HG03469 (cell line): ENCODE data around the gene GASK1A.
"Not testable (repeated sequence)": the region's sequence is repeated elsewhere in the genome, so short reads cannot be mapped to it uniquely, and the experiment has no call there.

Experiments
- ATAC-seq: cut with Tn5 transposase; IDR thresholded peaks from one replicate; pipeline ENCODE4 v1.9.1; 2021; ENCODE audit warnings: mild to moderate bottlenecking, moderate library complexity, moderate number of reproducible peaks; ENCODE audit not compliant: unreplicated experiment

Gene GASK1A

DNA sequence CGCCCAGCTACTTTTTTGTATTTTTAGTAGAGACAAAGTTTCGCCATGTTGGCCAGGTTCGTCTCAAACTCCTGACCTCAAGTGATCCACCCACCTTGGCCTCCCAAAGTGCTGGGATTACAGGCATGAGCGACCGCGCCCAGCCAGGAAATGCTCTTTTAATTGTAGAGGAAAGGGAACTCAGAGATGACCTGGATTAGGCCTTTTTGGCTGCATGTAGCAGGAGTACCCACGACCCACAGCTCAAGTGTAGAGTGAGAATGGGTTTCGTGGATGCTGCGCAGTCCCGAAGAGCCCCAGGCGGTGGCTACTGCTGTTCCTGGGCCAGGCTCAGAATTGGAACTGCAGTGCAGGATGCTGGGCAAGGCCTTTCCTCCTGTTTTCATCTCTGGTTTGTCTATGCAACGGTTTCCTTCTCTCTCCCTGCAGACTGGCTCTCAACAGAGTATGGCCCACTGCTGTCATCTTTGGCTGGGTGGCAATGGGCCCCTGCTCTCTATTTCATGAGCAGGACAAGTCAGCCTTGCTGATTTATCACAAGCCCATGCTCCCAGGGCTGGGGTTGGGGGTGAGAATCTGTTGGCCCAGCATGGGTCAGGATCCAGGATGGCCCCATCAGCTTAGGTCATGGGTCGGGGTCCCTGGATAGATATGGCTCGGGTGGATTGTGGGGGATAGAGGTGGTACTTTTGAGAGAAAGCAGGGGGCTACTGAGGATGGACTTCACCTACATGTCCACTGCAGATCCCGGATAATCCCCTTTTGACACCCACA is 51.2 kb downstream of the GASK1A start:
- no peak for ATAC-seq

DNA sequence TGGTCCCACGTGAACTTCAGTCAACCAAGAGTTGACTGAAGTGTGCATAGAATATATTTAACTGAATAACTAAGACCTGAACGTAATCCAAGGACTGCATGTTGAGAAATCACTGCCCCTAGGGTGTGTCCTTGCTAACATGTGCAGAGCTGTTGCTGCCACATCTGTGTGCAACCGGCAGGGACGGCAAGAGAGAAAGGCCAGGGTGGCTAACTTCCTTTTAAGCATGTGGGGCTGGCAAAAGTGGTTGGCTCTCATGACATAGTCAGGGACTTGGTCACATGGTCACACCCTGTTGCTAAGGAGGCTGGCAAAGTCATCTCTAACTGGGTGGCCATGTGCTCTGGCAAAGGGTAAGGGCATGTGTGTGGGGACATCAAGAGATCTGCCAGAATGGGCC is 52.4 kb downstream of the GASK1A start:
- no peak for ATAC-seq

DNA sequence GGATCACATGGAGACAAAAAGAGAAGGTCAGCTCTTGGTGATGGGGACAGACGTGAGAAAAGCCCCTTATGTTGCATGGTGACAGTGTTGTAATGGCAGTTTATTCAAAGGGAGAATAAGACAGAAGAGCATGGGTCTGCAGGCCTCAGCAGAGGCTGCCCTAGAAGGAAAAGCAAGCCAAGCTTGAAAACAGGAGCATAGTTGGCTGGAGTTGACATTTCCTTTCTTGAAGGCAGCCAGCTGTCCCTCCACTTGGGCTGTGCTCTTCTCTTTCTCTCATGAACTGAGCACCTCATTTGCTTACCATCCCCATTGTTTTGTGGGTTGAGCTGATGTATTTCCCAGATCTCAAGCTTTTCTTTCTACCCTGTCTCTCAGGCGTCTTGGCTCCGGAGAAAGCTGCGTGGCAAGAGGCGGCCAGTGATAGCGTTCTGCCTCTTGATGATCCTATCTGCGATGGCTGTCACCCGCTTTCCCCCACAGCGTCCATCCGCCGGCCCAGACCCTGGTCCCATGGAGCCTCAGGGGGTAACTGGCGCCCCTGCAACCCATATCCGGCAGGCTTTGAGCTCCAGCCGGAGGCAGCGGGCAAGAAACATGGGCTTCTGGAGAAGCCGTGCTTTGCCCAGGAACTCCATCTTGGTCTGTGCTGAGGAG is 52.9 kb downstream of the GASK1A start:
- no peak for ATAC-seq

DNA sequence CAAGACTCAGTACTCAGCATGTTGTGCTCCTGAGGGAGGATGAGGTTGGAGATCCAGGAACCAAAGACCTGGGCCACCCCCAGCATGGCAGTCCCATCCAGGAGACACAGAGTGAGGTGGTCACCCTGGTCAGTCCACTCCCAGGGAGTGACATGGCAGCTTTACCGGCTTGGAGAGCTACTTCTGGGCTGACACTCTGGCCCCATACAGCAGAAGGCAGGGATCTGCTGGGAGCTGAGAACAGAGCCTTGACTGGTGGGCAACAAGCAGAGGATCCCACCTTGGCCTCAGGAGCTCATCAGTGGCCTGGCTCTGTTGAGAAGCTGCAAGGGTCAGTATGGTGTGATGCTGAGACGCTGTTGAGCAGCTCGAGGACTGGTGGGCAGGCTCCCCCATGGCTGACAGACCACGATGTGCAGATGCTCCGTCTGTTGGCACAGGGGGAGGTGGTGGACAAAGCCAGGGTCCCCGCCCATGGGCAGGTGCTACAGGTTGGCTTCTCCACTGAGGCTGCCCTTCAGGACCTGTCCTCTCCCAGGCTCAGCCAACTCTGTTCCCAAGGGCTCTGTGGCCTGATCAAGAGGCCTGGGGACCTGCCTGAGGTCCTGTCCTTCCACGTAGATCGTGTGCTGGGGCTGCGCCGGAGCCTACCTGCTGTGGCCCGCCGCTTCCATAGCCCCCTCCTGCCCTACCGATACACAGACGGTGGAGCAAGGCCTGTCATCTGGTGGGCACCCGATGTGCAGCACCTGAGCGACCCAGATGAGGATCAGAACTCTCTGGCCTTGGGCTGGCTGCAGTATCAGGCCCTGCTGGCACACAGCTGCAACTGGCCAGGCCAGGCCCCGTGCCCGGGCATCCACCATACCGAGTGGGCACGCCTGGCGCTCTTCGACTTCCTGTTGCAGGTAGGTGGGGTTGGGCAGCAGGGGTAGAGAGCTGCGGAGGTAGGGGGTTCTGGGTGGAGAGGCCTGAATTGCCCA is 53.8 kb downstream of the GASK1A start:
- ATAC-seq, result no peak

DNA sequence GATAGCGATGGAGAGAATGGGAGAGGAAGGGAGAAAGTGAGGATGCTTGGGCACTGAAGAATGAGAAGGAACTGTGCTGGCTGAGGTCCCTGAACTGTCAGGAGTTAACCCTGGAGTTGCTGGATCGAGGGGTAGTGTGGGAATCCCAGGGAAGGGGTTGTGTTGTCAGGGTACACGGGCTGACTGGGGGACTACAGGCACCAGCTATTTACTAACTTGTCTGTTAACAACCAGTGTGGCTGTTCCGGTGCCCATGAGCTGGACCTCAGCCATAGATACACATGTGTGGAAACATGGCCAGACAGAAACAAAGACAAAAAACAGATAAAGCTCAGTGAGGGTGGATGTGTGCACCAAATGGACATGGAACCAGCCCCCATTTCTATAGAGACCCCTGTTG is 55.1 kb downstream of the GASK1A start:
- no peak for ATAC-seq

DNA sequence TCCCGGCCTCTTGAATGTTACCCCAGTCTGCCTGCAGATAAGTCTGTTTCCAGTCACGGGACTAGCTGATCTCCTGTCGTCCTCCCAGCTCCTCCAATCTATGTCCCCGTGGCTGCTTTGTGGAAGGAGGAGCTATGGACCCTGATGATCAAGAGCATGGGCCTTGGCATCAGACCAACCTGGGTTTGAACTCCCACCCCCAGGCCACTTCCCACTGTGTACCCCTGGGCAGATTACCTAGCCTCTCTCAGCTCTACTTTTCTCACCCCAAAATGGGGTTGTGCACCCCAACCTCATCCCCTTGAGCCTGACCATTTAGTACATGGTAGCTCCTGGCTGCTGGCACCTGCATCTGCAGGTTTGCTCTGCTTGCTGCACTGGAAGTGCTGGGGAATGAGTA is 55.8 kb downstream of the GASK1A start:
- no peak for ATAC-seq

DNA sequence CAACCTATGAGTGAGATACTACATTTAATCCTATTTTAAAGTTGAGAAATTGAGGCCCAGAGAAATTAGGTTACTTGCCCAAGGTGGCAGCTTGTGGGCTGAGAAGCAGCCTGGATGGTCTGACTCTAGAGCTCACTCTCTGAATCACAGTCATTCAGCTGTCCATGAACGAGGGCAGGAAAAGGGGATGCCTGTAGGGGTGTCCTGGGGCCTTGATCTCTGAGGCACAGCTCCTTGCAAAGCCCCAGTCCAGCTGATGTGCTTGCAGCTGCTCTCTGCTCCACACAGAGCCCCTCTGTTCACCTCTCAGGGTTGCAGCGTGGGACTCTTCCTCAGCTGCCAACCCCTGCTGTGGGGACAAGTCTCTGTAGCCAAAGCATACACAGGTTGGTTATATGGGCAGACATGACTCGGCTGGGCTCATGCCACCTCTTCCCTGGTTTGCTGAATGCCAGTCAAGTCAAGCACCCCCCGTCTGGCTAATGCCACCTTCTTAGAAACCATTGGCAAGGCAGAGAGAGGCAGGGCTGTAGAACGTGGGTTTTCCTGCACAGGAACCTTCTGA is 56.8 kb downstream of the GASK1A start:
- no peak for ATAC-seq

DNA sequence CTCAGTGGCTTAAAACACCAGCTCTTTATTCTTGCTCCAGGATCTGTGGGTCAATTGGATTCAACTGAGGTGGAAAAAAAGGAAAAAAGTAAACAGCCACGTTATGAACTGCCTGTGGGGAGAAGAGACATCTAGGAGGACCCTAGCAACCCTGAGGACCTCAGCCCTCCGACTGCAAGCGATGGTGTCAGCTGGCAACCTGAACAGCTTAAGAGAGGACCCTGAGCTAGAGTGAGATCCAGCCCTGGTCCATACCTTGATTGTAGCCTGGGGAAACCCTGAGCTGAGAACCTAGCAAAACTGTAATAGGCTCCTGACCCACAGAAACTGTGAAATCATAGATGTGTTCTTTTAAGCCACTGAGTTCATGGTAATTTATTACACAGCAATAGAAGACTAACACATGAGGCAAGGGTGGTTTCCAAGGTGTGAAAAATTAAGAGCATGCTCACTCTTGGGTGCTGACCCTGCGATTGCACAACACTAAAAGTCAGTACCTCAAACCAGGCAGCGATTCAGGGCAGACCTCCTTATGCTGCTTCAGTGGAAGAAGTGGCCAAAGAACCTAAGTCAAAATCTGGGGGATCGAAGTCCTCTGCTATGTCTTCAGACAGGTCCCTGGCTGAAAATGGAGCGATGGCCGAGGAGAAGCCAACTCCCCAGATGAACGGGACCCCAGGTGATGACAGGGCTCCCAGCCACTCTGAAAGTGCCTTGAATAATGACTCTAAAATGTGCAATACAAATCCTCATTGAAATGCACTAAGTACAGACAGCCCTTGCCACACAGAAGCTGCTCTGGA is 57.7 kb downstream of the GASK1A start:
- no peak for ATAC-seq

DNA sequence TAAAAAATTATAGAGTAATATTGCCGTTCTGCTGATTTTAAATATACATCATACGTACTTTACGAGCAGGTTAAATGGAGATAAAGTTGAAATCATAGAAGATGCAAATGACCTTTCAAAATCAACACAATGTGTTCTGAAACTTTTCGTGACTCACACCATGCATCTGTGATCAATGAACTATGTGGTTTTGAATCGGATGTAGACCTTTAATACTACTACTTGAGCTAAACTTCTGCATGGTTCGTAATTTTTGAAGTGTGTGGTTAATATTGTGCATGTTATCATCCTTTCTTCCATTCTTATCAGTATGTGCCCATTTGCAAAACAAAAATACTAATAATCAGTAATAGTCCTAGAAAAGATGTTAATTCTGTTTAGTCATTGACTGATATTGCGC is 58.9 kb downstream of the GASK1A start:
- no peak for ATAC-seq

DNA sequence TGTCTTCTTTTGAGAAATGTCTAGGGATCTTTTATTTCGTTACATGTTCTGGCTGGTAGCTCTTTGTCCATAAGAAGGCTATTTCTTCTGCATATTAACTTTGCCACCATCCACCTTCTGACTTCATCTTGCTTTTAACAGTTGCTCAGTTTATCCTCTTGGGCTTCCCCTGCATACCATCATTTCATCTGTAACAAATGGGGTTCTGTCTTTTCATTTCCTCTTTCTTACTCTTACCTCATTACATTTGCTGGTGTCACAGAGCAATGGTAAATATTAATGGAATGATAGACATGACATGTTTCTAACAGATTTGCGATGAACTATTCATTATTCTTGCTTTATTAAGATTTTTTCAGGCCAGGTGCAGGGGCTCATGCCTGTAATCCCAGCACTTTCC is 62.4 kb downstream of the GASK1A start:
- no peak for ATAC-seq

DNA sequence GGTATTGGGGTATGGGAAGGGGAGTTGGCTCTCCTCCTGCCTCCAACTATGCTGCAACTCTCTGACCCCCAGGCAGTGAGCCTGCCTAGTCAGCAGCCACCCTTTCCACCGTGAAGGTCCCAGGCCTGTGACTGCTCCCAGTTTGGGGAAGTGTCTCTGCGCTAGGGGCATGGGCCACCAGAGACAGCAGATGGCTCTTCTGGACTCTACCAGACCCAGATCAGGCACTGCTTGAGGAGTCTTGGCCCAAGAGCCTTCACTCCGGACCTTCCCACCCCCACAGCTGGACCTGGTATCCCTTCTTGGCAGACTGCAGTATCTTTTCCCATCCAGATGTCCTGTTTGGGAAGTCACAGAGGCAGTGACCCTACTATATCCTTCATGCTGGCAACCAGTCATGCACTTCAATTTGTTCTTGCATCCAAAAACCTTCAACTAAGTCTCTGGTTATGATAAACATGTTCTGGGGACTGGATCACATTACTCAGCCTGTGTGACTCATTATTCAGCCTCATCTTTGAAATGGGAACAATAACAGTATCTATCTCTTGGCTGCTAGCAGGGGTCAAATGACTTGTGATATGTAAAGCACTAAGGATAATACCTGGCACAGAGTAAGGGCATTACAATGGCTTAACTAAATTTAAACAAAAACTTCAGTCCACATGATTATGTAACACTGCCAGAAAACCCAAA is 64.1 kb downstream of the GASK1A start:
- ATAC-seq, result no peak

DNA sequence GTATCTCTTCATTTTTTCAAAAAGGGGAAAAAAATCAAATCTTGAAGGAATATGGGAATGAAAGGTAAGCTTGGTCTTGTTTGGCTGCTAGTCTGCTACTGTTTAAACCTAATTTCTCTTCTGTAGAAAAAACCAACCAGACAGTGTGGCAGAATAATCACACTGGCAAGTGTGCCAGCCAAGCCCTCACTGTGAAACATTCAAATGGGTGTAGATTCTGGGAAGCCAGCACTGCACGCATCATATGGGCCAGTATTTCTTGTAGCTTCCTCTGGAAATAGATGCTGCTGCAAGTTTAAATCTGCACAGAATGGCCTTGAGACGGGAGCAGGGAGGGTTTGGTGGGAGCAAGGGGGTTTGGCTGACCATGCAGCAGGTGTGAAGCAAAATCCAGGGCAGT is 64.7 kb downstream of the GASK1A start:
- no peak for ATAC-seq

DNA sequence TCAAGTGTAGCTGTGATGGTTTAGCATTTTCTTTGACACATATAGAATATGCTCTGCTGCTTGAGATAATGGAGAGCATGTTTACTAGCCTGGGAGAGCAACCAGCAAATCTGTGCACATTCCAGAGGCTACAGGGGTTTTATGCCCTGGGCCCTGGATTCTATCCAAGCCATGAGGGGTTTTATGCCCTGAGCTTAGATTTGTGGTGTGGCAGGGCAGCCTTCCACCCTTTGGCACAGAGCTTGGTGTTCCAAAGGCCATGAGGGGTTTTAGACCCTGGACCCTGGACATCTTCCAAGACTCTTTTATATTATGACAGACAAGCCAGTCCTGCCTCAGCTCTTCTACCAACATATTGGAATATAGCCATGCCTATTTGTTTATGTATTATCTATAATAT is 66.0 kb downstream of the GASK1A start:
- not testable (repeated sequence) for ATAC-seq

DNA sequence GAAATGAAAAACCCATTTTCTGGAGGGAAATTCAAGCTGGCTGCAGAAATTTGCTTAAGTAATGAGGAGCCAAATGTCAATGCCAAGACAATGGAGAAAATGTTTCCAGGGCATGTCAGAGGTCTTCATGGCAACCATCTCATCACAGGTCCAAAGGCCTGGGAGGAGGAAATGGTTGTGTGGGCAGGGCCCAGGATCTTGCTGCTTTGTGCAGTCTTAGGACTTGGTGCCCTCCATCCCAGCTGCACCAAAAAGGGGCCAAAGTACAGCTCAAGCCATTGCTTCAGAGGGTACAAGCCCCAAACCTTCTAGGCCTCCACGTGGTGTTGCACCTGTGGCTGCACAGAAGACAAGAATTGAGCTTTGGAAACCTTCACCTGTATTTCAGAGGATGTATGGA is 67.5 kb downstream of the GASK1A start:
- ATAC-seq, result no peak

DNA sequence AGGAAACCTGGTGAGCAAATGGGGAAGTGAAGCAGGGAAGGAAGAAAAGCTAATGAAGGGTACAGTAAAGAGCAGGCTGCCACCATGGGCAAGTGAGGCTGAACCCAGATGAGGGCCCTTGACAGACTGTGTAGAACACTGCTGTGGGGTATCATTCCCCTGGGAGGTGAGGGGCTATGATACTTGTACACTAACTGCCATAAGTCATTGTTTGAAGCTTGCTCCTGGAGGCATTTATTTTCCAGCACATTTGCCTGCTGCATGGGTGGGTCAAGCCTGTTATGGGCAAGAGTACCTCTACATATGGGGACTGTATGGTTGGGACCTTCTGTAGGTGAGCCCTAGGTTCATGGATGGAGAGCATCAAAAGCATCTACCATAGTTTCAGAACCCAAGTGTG is 69.4 kb downstream of the GASK1A start:
- ATAC-seq, result no peak

DNA sequence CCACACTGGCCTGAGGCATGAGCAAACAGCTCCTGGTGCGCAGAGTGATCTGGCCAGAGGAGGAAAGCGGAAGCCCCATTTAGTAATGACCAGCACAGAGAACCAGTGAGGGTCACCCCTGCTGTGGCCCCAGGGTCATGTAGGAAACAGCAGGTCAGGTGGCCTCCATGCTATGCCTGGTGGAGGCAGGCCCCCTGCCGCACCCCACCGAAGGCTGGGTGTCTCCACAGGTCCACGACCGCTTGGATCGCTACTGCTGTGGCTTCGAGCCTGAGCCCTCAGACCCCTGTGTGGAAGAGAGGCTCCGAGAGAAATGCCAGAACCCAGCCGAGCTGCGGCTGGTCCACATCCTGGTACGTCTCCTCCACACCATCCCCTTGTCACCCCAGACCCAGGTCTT is 74.2 kb downstream of the GASK1A start:
- no peak for ATAC-seq

DNA sequence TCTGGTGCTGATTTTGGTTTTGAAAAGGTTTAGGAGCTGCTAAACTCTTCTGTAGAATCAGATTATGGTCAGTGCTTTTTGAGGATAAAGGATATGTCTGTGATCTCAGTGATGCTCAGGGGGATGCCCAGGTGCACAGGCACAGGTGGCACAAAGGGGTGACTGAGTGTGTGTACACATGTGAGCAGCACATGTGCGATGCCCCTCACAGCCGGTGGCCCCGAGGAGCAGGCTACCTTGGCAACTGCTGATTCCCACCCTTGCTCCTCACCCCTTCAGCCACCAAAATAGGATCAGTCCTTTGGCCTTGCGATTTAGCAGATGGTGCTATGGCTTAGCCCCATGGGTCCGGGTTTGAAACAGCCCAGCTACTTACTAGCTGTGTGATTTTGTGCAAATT is 75.6 kb downstream of the GASK1A start:
- ATAC-seq, result no peak

DNA sequence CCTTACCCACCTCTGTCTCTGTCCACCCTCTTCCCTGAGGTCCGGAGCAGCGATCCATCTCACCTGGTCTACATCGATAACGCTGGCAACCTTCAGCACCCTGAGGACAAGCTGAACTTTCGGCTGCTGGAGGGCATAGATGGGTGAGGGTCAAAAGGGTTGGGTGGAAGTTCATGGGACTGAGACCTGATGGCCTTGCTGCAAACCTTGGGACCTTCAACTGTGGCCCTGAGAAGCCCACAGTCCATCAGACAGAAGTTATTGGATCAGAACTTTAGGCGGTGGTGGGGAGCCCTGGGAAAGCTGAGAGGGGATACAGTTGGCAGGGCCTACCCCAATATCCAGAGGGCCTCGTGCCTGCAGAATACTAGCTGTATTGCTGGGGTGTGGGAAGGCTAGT is 76.3 kb downstream of the GASK1A start:
- no peak for ATAC-seq

DNA sequence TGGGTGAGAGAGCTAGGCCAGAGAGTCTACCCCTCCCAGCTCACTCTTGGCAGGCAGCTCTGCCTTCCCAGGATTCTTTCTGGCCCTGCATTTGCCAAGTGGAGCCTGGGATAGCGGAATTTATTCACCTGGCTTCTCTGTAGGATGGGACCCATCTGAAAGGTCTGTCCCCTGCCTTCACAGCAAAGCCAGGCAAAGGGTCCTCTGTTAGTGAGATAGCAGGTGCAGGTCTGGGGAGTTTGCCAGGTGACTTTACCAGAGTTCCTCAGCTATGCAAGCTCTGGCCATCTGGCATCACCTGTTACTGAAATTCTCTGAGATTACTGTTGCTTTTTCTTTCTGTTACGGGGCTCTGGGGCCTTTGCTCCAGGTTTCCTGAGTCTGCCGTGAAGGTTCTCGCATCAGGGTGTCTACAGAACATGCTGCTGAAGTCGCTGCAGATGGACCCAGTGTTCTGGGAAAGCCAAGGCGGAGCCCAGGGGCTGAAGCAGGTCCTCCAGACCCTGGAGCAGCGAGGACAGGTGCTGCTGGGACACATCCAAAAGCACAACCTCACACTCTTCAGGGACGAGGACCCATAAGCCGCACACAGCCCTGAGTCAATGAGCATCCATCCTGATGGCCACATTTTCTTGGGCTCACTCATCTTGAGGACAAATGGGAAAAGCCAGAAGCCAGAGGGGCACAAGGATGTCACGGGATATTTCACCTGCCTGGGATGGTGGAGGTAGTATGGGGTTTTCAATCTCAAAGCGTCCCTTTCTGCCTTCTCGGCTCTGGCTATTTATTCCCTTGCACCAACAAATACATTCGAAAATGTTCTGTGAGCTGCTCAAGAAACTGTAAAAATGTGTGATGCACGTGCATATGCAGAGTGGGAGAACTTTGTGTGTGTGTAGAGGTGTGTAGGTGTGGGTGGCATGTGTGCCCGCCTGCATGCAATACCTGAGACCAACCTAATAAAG is 77.0 kb downstream of the GASK1A start:
- no peak for ATAC-seq
